Trophoblast cell (in vitro differentiated cells and primary cell): Measurements from ENCODE around the gene SNED1.

Source experiments
- DNase-seq, 2 donors: peaks; one replicate each; pipeline ENCODE4 v3.0.0-alpha.2; 2016
- H2AFZ ChIP-seq: 2 replicates; pipeline ENCODE4 v1.6.1; 2013; ENCODE audit warnings: low read length, moderate library complexity, mild to moderate bottlenecking; ENCODE audit not compliant: insufficient read depth, poor library complexity
- H2AK5ac ChIP-seq: 2 replicates; pipeline ENCODE4 v1.6.1; 2013; ENCODE audit warnings: mild to moderate bottlenecking, low read length
- H2BK120ac ChIP-seq: 2 replicates; pipeline ENCODE4 v1.6.1; 2013; ENCODE audit warnings: low read length, mild to moderate bottlenecking, moderate library complexity; ENCODE audit not compliant: insufficient read depth, poor library complexity
- H2BK12ac ChIP-seq: 2 replicates; pipeline ENCODE4 v1.6.1; 2013; ENCODE audit warnings: mild to moderate bottlenecking, low read length, moderate library complexity
- H2BK5ac ChIP-seq: 2 replicates; pipeline ENCODE4 v1.6.1; 2013; ENCODE audit warnings: low read length, low read depth, moderate library complexity, mild to moderate bottlenecking; ENCODE audit not compliant: poor library complexity
- H3K14ac ChIP-seq: 2 replicates; pipeline ENCODE4 v1.6.1; 2013; ENCODE audit warnings: mild to moderate bottlenecking, low read length
- H3K18ac ChIP-seq: 2 replicates; pipeline ENCODE4 v1.6.1; 2013; ENCODE audit warnings: mild to moderate bottlenecking, low read length
- H3K23ac ChIP-seq: 2 replicates; pipeline ENCODE4 v1.6.1; 2013; ENCODE audit warnings: low read length
- H3K27ac ChIP-seq: 2 replicates; pipeline ENCODE4 v1.5.1; 2013; ENCODE audit warnings: low read depth, mild to moderate bottlenecking, inconsistent platforms, low read length, moderate library complexity
- H3K27me3 ChIP-seq: 2 replicates; pipeline ENCODE4 v1.6.1; 2013; ENCODE audit warnings: inconsistent platforms, mild to moderate bottlenecking, low read length, moderate library complexity; ENCODE audit not compliant: insufficient read depth
- H3K36me3 ChIP-seq, 2 experiments: 1 replicate in 1 of 2; 2 replicates in 1 of 2; pipeline ENCODE4 v1.6.1; 2013; ENCODE audit warnings: low read length in 2 of 2, mild to moderate bottlenecking in 2 of 2, moderate library complexity in 1 of 2; ENCODE audit not compliant: insufficient read depth in 2 of 2, control insufficient read depth in 1 of 2
- H3K4ac ChIP-seq: 2 replicates; pipeline ENCODE4 v1.6.1; 2013; ENCODE audit warnings: low read depth, mild to moderate bottlenecking, low read length, moderate library complexity
- H3K4me1 ChIP-seq, 2 experiments: 1 replicate in 1 of 2; 2 replicates in 1 of 2; pipeline ENCODE4 v1.6.1; 2013; ENCODE audit warnings: low read length in 2 of 2, mild to moderate bottlenecking in 2 of 2, moderate library complexity in 1 of 2; ENCODE audit not compliant: insufficient read depth in 2 of 2, control insufficient read depth in 1 of 2
- H3K4me2 ChIP-seq: 2 replicates; pipeline ENCODE4 v1.6.1; 2013; ENCODE audit warnings: inconsistent platforms, mild to moderate bottlenecking, low read length, moderate library complexity
- H3K4me3 ChIP-seq: 2 replicates; pipeline ENCODE4 v1.5.1; 2013; ENCODE audit warnings: mild to moderate bottlenecking, low read depth, low read length, inconsistent platforms
- H3K79me1 ChIP-seq: one replicate; pipeline ENCODE4 v1.6.1; 2013; ENCODE audit warnings: low read length
- H3K79me2 ChIP-seq: 2 replicates; pipeline ENCODE4 v1.6.1; 2013; ENCODE audit warnings: low read length, mild to moderate bottlenecking; ENCODE audit not compliant: control insufficient read depth, insufficient read depth, poor library complexity
- H3K9ac ChIP-seq: 2 replicates; pipeline ENCODE4 v1.6.1; 2013; ENCODE audit warnings: mild to moderate bottlenecking, low read length
- H3K9me3 ChIP-seq: 2 replicates; pipeline ENCODE4 v1.6.1; 2013; ENCODE audit warnings: low read depth, mild to moderate bottlenecking, control low read depth, inconsistent platforms, low read length; ENCODE audit not compliant: insufficient read depth
- H4K12ac ChIP-seq: 2 replicates; pipeline ENCODE4 v1.6.1; 2013; ENCODE audit warnings: low read depth, mild to moderate bottlenecking, low read length, moderate library complexity
- H4K8ac ChIP-seq: 2 replicates; pipeline ENCODE4 v1.6.1; 2013; ENCODE audit warnings: low read depth, mild to moderate bottlenecking, low read length, moderate library complexity
- H4K91ac ChIP-seq: one replicate; pipeline ENCODE4 v1.6.1; 2013; ENCODE audit warnings: low read depth, mild to moderate bottlenecking, low read length, moderate library complexity
- WGBS: extraction: QIAGEN DNeasy Blood & Tissue Kit; methylation state at CpG from one replicate; pipeline ENCODE4 v1.1.7; 2013; ENCODE audit warnings: missing lambda C conversion rate; ENCODE audit not compliant: insufficient read length, insufficient coverage; ENCODE audit errors: extremely low coverage; 5-methylcytosine and 5-hydroxymethylcytosine counted together

Gene SNED1

GRCh38 chr2:240982821-240983281 lies 15.6 kb upstream of the SNED1 start:
- Histone ChIP-seq H2BK120ac (no peak overlapping the region), H2AFZ (no peak overlapping the region), H3K18ac (no peak overlapping the region), H4K8ac (no peak overlapping the region), H4K12ac (no peak overlapping the region), H3K9me3 (peaks cover 12% of the 10 kb centered on the region), H3K9ac (no peak overlapping the region), H3K4me1 (no peaks in the 10 kb centered on the region), H2BK5ac (no peak overlapping the region), H3K79me2 (no peaks in the 10 kb centered on the region), H3K27me3 (peaks cover 9% of the 10 kb centered on the region), H3K23ac (no peak overlapping the region), H3K4me2 (no peak overlapping the region), H3K14ac (no peak overlapping the region), H3K36me3 (no peaks in the 10 kb centered on the region), H3K4ac (no peak overlapping the region), H2AK5ac (no peak overlapping the region), H2BK12ac (no peak overlapping the region), H3K27ac (no peak overlapping the region), H4K91ac (no peak overlapping the region), H3K4me3 (no peak overlapping the region), H3K79me1 (no peaks in the 10 kb centered on the region)
- no CpG with 5 or more reads among the region's 8 CpGs for WGBS
- no peak for DNase-seq

GRCh38 chr2:240983361-240983995 lies 14.9 kb upstream of the SNED1 start:
- Histone ChIP-seq H3K18ac (no peak overlapping the region), H2AFZ (no peak overlapping the region), H3K79me2 (no peaks in the 10 kb centered on the region), H4K8ac (no peak overlapping the region), H3K4ac (no peak overlapping the region), H2BK120ac (no peak overlapping the region), H3K27ac (no peak overlapping the region), H2AK5ac (no peak overlapping the region), H2BK12ac (no peak overlapping the region), H3K4me2 (no peak overlapping the region), H3K4me1 (no peaks in the 10 kb centered on the region), H3K4me3 (no peak overlapping the region), H3K9me3 (peaks cover 17% of the 10 kb centered on the region), H3K9ac (no peak overlapping the region), H3K23ac (no peak overlapping the region), H3K79me1 (no peaks in the 10 kb centered on the region), H3K36me3 (no peaks in the 10 kb centered on the region), H4K91ac (no peak overlapping the region), H3K27me3 (peaks cover 9% of the 10 kb centered on the region), H4K12ac (no peak overlapping the region), H2BK5ac (no peak overlapping the region), H3K14ac (no peak overlapping the region)
- DNase-seq, result peak; percentile 21 to 62
- WGBS, result no CpG with 5 or more reads among the region's 45 CpGs

GRCh38 chr2:240983996-240984498 lies 14.4 kb upstream of the SNED1 start:
- Histone ChIP-seq H3K36me3 (no peaks in the 10 kb centered on the region), H3K4me2 (no peak overlapping the region), H3K9ac (no peak overlapping the region), H3K4me1 (no peaks in the 10 kb centered on the region), H3K23ac (no peak overlapping the region), H2BK12ac (no peak overlapping the region), H2BK5ac (no peak overlapping the region), H2AFZ (no peak overlapping the region), H3K4ac (no peak overlapping the region), H3K27me3 (peaks cover 9% of the 10 kb centered on the region), H3K79me1 (no peaks in the 10 kb centered on the region), H3K18ac (no peak overlapping the region), H2AK5ac (no peak overlapping the region), H3K4me3 (no peak overlapping the region), H3K14ac (no peak overlapping the region), H4K91ac (no peak overlapping the region), H3K9me3 (peaks cover 22% of the 10 kb centered on the region), H3K27ac (no peak overlapping the region), H2BK120ac (no peak overlapping the region), H4K12ac (no peak overlapping the region), H3K79me2 (no peaks in the 10 kb centered on the region), H4K8ac (no peak overlapping the region)
- no peak for DNase-seq
- no CpG with 5 or more reads among the region's 18 CpGs for WGBS

GRCh38 chr2:240985881-240986786 lies 12.3 kb upstream of the SNED1 start:
- Histone ChIP-seq H4K91ac (no peak overlapping the region), H2BK12ac (no peak overlapping the region), H2BK5ac (no peak overlapping the region), H3K9ac (no peak overlapping the region), H3K4me1 (no peaks in the 10 kb centered on the region), H2AK5ac (no peak overlapping the region), H3K79me2 (no peaks in the 10 kb centered on the region), H2AFZ (no peak overlapping the region), H3K23ac (no peak overlapping the region), H3K9me3 (peaks cover 22% of the 10 kb centered on the region), H3K18ac (no peak overlapping the region), H3K4ac (no peak overlapping the region), H3K27ac (no peak overlapping the region), H4K12ac (no peak overlapping the region), H3K36me3 (no peaks in the 10 kb centered on the region), H4K8ac (no peak overlapping the region), H3K14ac (no peak overlapping the region), H3K4me3 (no peak overlapping the region), H3K79me1 (no peaks in the 10 kb centered on the region), H3K27me3 (peaks cover 9% of the 10 kb centered on the region), H2BK120ac (no peak overlapping the region), H3K4me2 (no peak overlapping the region)
- no CpG with 5 or more reads among the region's 20 CpGs for WGBS
- no peak for DNase-seq
